GM11168 (cell line): ENCODE results near the gene CEP131.

ENCODE experiments used
- in situ Hi-C: fragments of 300-500 bp; cut with MboI; formaldehyde crosslinking; loops from one replicate; pipeline ENCODE4 v1.12.0; 2022; ENCODE audit warnings: low sequenced_read_pairs; ENCODE audit not compliant: unreplicated experiment

The CEP131 gene

GRCh38 chr17:81190591-81190990 lies 32.2 kb downstream of the CEP131 start:
- in situ Hi-C loops = no loop called here

DNA sequence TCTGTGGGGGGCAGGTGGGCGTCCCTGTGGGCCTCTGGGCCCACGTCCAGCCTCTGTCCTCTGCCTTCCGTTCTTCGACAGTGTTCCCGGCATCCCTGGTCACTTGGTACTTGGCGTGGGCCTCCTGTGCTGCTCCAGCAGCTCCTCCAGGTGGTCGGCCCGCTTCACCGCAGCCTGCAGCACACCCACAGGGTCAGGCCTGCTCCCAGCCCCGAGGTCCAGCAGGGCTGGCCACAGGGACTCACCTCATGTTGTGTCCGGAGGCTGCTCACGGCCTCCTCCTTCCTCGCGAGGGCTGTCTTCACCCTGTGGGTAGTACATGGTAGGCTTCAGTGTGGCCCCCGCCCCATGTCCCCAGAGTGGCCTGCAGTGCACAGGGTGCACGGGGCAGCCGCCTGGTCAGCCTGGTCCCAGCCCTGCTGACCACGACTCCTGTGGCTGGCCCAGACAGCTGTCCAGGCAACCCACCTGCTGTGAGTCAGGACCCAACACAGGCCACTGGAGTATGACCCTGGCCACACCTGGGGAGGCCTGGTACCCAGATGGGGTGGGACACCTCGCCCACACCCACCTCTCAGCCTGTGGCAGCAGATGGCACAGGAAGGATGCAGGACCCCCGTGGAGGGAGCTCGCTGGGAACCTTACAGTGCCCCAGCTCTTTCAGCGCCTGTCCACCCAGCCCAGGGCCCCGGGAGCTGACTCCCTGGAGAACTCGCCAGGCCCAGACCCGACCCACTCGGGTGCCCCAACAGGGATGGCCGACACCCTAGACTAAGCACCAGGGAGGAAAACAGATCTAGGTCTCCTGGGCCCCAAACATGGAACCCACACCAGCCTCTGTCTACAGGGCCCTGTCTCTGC lies 32.9 kb downstream of the CEP131 start:
- in situ Hi-C loops = no loop called here

- in situ Hi-C loops = no loop called here
These were observed 33.7 kb downstream of the CEP131 start for GRCh38 chr17:81189016-81189415.

DNA sequence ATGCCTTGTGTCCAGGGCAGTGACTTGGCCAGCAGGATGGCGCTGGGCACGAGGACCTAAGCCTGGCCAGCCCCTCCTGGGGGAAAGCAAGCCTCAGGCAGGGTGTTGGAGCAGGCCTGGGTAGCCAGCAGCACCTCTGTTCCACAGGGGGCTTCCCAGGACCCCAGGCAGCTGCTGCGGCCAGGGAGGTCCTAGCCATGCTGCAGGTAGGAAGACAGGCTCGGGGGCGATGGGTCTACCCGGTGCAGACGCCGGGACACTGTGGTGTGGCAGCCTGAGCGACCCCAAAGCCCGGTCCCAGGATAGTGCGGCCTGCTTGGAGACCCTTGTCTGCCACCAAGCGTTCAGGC lies 34.3 kb downstream of the CEP131 start:
- in situ Hi-C loops = no loop called here

DNA sequence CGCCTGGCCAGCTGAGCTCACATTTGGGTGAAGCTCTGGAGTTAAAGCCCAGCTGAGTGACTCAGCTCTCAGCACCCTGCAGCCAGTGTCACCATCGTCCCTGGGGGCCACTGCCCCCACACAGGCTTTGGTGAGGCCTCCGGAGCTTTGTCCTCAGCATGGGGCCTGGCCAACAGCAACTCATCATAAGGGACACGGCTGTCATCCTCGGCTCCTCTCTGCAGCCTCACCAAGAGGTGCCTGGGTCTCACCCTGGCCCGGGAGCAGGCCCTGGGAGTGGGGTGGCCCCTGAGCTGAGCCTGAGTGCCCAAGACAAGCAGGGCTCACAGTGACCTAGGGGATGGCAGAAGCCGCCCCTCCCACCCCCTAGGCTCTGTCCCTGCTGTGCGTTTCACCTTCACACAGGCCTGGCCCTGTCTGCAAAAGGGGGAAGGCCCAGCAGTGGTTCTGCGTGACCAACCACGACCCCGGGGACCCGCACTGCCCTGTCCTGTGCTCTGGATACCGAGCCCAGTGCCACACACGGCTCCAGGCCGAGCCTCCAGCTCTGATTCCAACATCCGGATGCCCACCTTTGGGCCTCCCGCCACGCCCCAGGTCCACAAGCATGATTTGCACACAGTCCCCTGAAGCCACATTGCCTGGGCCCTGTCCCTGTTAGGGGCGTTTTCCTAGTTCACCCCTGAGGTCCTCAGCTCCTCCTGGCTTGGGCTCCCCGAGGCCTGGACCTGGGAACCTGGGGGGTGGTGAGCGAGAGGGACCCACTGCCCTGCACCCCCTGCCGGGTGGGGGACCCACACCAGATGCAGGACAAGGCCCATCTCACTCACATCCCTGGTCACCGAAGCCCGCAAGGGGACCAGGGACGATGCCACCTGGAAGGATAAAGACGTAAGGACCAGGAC lies 34.9 kb downstream of the CEP131 start:
- in situ Hi-C loops = no loop called here

GRCh38 chr17:81187120-81187519 lies 35.6 kb downstream of the CEP131 start:
- in situ Hi-C loops = no loop called here

DNA sequence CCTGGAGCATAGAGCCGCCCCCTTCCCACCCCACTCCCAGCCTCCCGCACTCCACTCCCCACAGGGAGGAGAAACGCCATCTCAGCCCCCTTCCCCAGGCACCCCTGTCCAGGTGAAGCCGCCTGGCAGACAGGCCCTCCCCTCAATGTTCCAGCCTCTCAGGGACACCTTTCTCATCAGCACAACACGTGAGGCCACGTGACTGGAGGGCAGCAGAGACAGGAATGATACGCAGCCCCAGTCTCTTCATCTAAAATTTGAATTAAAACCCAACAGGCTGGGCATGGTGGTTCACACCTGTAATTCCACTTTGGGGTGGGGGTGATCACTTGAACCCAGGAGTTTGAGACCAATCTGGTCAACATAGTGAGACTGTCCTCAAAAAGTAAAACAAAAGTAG lies 36.6 kb downstream of the CEP131 start:
- in situ Hi-C loops = no loop called here

GRCh38 chr17:81184555-81184954 lies 38.2 kb downstream of the CEP131 start:
- in situ Hi-C loops = no loop called here

GRCh38 chr17:81183807-81184206 lies 39.0 kb downstream of the CEP131 start:
- in situ Hi-C loops = no loop called here

GRCh38 chr17:81183316-81183715 lies 39.4 kb downstream of the CEP131 start:
- in situ Hi-C loops = no loop called here

- in situ Hi-C loops = no loop called here
These were observed 40.2 kb downstream of the CEP131 start for GRCh38 chr17:81182596-81182995.

GRCh38 chr17:81181811-81182185 lies 41.0 kb downstream of the CEP131 start:
- in situ Hi-C loops = no loop called here

DNA sequence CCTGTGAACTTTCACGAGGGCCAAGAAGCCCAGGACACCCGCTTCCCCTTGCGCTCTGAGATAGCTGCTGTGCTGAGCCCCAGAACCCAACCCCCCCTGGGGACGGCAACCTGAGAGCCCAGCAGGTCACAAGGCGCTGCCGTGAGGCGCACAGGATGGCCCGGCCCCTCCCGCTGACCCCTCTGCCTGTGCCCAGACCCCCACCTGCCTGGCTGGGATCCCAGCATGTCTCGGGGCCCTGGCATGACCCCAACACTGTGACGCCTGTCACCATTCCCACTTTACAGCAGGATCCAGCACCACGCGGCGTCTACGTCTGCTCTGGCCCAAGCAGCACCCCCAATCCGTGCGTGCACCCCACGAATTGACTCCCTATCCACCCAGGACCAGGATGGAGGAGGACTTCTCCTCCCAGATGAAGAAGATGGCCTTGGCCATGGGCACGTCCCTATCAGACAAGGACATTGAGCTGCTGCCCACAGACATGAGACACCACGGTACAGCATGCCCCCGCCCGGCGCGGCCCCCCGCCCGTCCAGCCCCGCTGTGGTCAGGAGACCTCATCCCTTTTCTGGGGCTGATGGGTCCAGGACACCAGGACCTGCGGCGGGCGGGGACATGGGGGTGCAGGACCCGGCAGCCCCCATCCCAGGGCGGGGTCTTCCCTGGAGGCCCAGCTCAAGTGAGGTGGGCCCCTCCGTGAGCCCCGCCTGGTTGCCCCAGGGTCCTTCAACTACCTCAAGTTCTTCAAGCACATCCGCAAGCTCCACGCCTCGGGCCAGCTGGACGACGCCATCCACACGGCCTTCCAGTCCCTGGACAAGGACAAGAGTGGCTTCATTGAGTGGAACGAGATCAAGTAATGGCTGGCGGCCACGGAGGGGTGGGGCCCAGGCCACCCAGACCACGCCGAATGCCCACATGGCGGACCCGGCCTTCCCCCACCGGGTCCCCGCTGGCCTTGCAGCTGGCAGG lies 41.6 kb downstream of the CEP131 start:
- in situ Hi-C loops = no loop called here

GRCh38 chr17:81179861-81180260 lies 42.9 kb downstream of the CEP131 start:
- in situ Hi-C loops = no loop called here

DNA sequence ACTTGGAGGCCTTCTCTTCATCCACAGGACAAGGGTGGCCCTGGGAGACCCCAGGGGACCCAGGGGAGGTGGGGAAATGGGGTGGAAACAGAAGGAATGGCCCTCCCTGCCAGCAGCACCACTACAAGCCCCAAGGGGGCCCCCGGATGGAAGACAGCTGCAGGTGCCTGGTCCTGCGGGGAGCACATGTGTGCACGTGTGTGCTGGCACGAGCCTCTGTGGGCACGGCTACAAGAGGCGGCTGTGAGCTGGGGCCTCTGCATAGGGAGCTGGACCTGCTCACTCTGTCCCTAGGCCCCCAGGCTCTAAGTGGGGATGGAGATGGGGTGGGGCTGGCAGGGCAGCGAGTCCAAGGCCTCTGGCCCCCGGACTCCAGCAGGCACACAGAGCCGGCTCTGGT lies 43.5 kb downstream of the CEP131 start:
- in situ Hi-C loops = no loop called here

DNA sequence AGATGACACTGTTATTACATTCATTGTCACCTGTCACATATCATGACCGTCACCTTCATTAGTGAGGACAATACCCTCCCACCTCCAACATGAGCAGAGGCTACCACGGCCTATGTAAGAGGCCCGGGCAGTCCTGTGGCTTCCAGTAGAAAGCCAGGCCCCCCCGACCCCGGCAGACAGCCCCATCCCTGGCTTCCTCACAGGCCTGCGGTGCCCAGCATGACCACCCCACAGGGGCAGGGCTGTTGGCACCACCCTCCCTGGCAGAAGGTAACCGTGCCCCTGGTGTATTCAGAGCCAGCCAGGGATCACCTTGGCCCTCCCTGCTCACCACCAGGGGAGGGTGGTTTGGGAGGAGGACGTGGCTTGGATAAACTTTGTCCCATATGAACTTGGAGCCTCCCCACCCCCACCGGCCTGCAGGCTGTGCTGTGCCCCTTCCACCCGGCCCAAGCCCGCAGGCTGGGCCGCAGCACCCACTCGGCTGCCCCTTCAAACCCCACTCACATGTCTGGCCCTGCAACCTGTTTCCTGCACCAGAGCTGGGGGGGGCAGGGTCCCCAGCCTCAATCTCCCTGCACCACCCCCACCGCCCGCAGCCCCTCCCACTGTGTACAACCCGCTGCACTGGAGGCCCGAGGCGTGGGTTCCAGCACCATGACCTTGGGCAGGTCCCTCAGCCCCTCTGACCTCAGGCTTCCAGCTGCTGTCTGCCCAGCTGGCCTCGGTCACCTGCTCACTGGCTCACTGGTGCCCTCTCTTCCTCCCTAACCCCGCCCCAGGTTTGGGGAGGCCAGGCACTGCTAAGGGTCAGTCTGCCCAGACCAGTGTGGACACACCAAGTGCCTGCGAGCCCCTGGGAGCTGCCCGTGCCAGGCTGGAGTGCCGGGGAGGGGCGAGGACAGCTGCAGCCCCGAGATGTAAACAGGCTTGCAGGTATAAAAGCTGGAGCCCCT lies 44.4 kb downstream of the CEP131 start:
- in situ Hi-C loops = no loop called here

- in situ Hi-C loops = no loop called here
These were observed 46.1 kb downstream of the CEP131 start for GRCh38 chr17:81176666-81177065.

- in situ Hi-C loops = no loop called here
These were observed 49.0 kb downstream of the CEP131 start for GRCh38 chr17:81173762-81174155.

- in situ Hi-C loops = no loop called here
These were observed 49.6 kb downstream of the CEP131 start for GRCh38 chr17:81173052-81173761.
